WTC11 (cell line): ENCODE data around the gene ARSA.
"Not testable (repeated sequence)": the region's sequence is repeated elsewhere in the genome, so short reads cannot be mapped to it uniquely, and the experiment has no call there.

Experiments used
- CTCF ChIP-seq: fragments of 200-600 bp; IDR thresholded peaks from 2 replicates; pipeline ENCODE4 v1.8.0; 2022; ENCODE audit warnings: antibody characterized with exemption
- ESRRA ChIP-seq: sonication (generic); formaldehyde crosslinking; IDR thresholded peaks from 2 replicates; pipeline ENCODE4 v1.8.1; 2022; ENCODE audit warnings: mild to moderate bottlenecking, missing genetic modification reagents, borderline replicate concordance
- NFYB ChIP-seq: sonication (generic); formaldehyde crosslinking; conservative IDR thresholded peaks from 2 replicates; pipeline ENCODE4 v1.8.0; 2022; ENCODE audit warnings: low read depth, missing genetic modification reagents
- SMAD4 ChIP-seq: sonication (generic); formaldehyde crosslinking; IDR thresholded peaks from 2 replicates; pipeline ENCODE4 v1.8.0; 2022; ENCODE audit warnings: mild to moderate bottlenecking, missing genetic modification reagents
- STAT6 ChIP-seq: sonication (generic); formaldehyde crosslinking; conservative IDR thresholded peaks from 2 replicates; pipeline ENCODE4 v1.8.1; 2023; ENCODE audit warnings: mild to moderate bottlenecking, low read depth, missing genetic modification reagents, moderate library complexity
- ZNF671 ChIP-seq: fragments of 250-450 bp; sonication (Bioruptor Pico); IDR thresholded peaks from 2 replicates; pipeline ENCODE4 v1.8.0; 2021; ENCODE audit warnings: mild to moderate bottlenecking
- TF ChIP-seq, protein P1 (sequence below): sonication (generic); formaldehyde crosslinking; IDR thresholded peaks from 2 replicates; pipeline ENCODE4 v1.8.1; 2022; ENCODE audit warnings: low read depth, missing genetic modification reagents, borderline replicate concordance

DNA sequence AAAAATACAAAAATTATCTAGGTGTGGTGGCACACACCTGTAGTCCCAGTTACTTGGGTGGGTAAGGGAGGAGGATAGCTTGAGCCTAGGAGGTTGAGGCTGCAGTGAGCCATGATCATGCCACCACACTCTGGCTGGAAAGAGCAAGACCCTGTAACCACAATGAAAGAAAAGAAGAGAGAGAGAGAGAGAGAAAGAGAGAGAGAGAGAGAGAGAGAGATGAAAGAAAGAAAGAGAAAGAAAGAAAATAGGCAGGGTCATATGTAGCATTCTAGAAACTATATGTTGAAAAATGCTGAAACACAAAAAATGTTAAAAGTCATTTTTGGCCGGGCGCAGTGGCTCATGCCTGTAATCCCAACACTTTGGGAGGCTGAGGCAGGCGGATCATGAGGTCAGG, 13.7 kb downstream of the ARSA start:
- not testable (repeated sequence) for TF ChIP-seq ESRRA (CRISPR knock-in tag); NFYB; CTCF; STAT6 (CRISPR knock-in tag); ZNF671 (CRISPR knock-in tag); SMAD4 (CRISPR knock-in tag)
- TF ChIP-seq, protein P1, sequence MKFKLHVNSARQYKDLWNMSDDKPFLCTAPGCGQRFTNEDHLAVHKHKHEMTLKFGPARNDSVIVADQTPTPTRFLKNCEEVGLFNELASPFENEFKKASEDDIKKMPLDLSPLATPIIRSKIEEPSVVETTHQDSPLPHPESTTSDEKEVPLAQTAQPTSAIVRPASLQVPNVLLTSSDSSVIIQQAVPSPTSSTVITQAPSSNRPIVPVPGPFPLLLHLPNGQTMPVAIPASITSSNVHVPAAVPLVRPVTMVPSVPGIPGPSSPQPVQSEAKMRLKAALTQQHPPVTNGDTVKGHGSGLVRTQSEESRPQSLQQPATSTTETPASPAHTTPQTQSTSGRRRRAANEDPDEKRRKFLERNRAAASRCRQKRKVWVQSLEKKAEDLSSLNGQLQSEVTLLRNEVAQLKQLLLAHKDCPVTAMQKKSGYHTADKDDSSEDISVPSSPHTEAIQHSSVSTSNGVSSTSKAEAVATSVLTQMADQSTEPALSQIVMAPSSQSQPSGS: not testable (repeated sequence)
